IMR-90 (cell line): ENCODE data around the gene PDIA4. TPM values are rescaled to one million over a fixed set of nuclear protein-coding genes. Genes with fewer than 3 reads are reported as not detected.

Experiments used
- ATAC-seq: fragments of 200-7000 bp; cut with Tn5 transposase; 2 replicates; pipeline ENCODE4 v1.9.1; 2020; ENCODE audit warnings: low read depth, mild to moderate bottlenecking, moderate library complexity
- BruUV-seq: library from RNA; stranded (reverse); fragments of 400-500 nt; replicated peaks from 2 replicates; lab custom pipeline; 2021; lab: Mats Ljungman, UMichigan
- CTCF ChIA-PET: fragments of 300-600 bp; formaldehyde crosslinking; extraction: SDS; loops from one replicate; lab custom pipeline; 2021; ENCODE audit warnings: antibody characterized with exemption; lab: Yijun Ruan, JAX
- POLR2A ChIA-PET: fragments of 300-600 bp; sonication (Branson Sonifier 250); formaldehyde crosslinking; loops from one replicate; lab custom pipeline; 2022; ENCODE audit warnings: antibody characterized with exemption; ENCODE audit not compliant: unreplicated experiment; lab: Charles Lee
- DNase-seq: peaks from one replicate; pipeline ENCODE4 v3.0.0; 2013
- H2AFZ ChIP-seq: replicated peaks from 2 replicates; pipeline ENCODE3; 2013; ENCODE audit warnings: low read length, mild to moderate bottlenecking; ENCODE audit not compliant: poor library complexity
- H2AK5ac ChIP-seq: 2 replicates; pipeline ENCODE4 v1.6.1; 2013; ENCODE audit warnings: low read depth, low read length, inconsistent platforms
- H2AK9ac ChIP-seq: replicated peaks from 2 replicates; pipeline ENCODE3; 2013; ENCODE audit warnings: mild to moderate bottlenecking, low read depth, low read length, moderate library complexity; ENCODE audit not compliant: poor library complexity
- H2BK120ac ChIP-seq: 2 replicates; pipeline ENCODE4 v1.6.1; 2013; ENCODE audit warnings: low read depth, low read length, inconsistent platforms
- H2BK15ac ChIP-seq: 3 replicates; pipeline ENCODE4 v1.6.1; 2013; ENCODE audit warnings: low read depth, low read length, inconsistent platforms
- H2BK20ac ChIP-seq: 2 replicates; pipeline ENCODE4 v1.6.1; 2013; ENCODE audit warnings: low read depth, mild to moderate bottlenecking, inconsistent platforms, low read length, moderate library complexity
- H2BK5ac ChIP-seq: 2 replicates; pipeline ENCODE4 v1.6.1; 2013; ENCODE audit warnings: mild to moderate bottlenecking, low read depth, low read length, inconsistent platforms; ENCODE audit not compliant: poor library complexity, severe bottlenecking
- H3K14ac ChIP-seq: replicated peaks from 2 replicates; pipeline ENCODE4 v1.6.1; 2013; ENCODE audit warnings: low read depth, low read length, inconsistent platforms
- H3K18ac ChIP-seq: 2 replicates; pipeline ENCODE4 v1.6.1; 2013; ENCODE audit warnings: low read depth, low read length, control low read depth
- H3K23ac ChIP-seq: 2 replicates; pipeline ENCODE4 v1.6.1; 2013; ENCODE audit warnings: low read depth, low read length, inconsistent platforms
- H3K27ac ChIP-seq: 2 replicates; pipeline ENCODE4 v1.5.1; 2013; ENCODE audit warnings: mild to moderate bottlenecking, control low read depth, low read length; ENCODE audit not compliant: insufficient read depth
- H3K27me3 ChIP-seq: 2 replicates; pipeline ENCODE4 v1.6.1; 2013; ENCODE audit warnings: low read length; ENCODE audit not compliant: control insufficient read depth, insufficient read depth
- H3K36me3 ChIP-seq: 2 replicates; pipeline ENCODE4 v1.6.1; 2013; ENCODE audit warnings: low read length, mixed read lengths; ENCODE audit not compliant: control insufficient read depth, insufficient read depth
- H3K4ac ChIP-seq: 2 replicates; pipeline ENCODE4 v1.6.1; 2013; ENCODE audit warnings: low read depth, low read length, inconsistent platforms
- H3K4me1 ChIP-seq: 2 replicates; pipeline ENCODE4 v1.6.1; 2013; ENCODE audit warnings: low read length, mixed read lengths; ENCODE audit not compliant: control insufficient read depth, insufficient read depth
- H3K4me2 ChIP-seq: 2 replicates; pipeline ENCODE4 v1.6.1; 2013; ENCODE audit warnings: low read depth, mild to moderate bottlenecking, control low read depth, low read length, moderate library complexity
- H3K4me3 ChIP-seq: 2 replicates; pipeline ENCODE4 v1.5.1; 2013; ENCODE audit warnings: low read depth, mild to moderate bottlenecking, control low read depth, low read length, moderate library complexity; ENCODE audit not compliant: insufficient read depth
- H3K56ac ChIP-seq: 2 replicates; pipeline ENCODE4 v1.6.1; 2013; ENCODE audit warnings: low read length, inconsistent platforms; ENCODE audit not compliant: insufficient read depth; ENCODE audit errors: extremely low read depth
- H3K79me1 ChIP-seq, 2 experiments: 2 replicates each; pipeline ENCODE4 v1.6.1; 2013; ENCODE audit warnings: low read length in 2 of 2, inconsistent platforms in 1 of 2, low read depth in 1 of 2
- H3K9ac ChIP-seq: 2 replicates; pipeline ENCODE4 v1.6.1; 2013; ENCODE audit warnings: low read depth, low read length, control low read depth
- H3K9me1 ChIP-seq: 2 replicates; pipeline ENCODE4 v1.6.1; 2013; ENCODE audit warnings: low read length, inconsistent platforms; ENCODE audit not compliant: insufficient read depth
- H3K9me3 ChIP-seq: 2 replicates; pipeline ENCODE4 v1.6.1; 2013; ENCODE audit warnings: low read length; ENCODE audit not compliant: control insufficient read depth, insufficient read depth
- H4K20me1 ChIP-seq: 2 replicates; pipeline ENCODE4 v1.6.1; 2013; ENCODE audit warnings: low read length, inconsistent platforms; ENCODE audit not compliant: insufficient read depth
- H4K5ac ChIP-seq: 2 replicates; pipeline ENCODE4 v1.6.1; 2013; ENCODE audit warnings: mild to moderate bottlenecking, low read depth, low read length, control low read depth
- H4K8ac ChIP-seq, 2 experiments: 2 replicates each; pipeline ENCODE4 v1.6.1; 2013; ENCODE audit warnings: low read depth in 2 of 2, low read length in 2 of 2, control low read depth in 1 of 2, inconsistent platforms in 1 of 2
- H4K91ac ChIP-seq: 2 replicates; pipeline ENCODE4 v1.6.1; 2013; ENCODE audit warnings: low read depth, low read length, inconsistent platforms; ENCODE audit not compliant: insufficient read depth
- CEBPB ChIP-seq: IDR thresholded peaks from 2 replicates; pipeline ENCODE4 v1.6.1; 2012; ENCODE audit warnings: low read depth, low read length, improper control_type of control experiment
- POLR2A ChIP-seq: IDR thresholded peaks from 2 replicates; pipeline ENCODE4 v1.6.1; 2012; ENCODE audit warnings: mild to moderate bottlenecking, low read depth, low read length
- RAD21 ChIP-seq: IDR thresholded peaks from 2 replicates; pipeline ENCODE4 v1.6.1; 2012; ENCODE audit warnings: low read length, improper control_type of control experiment
- WGBS, 2 experiments: methylation state at CpG; one replicate each; pipeline versions ENCODE4 v1.1.5 to v1.1.7; 2013; ENCODE audit warnings: missing lambda C conversion rate in 2 of 2; ENCODE audit not compliant: insufficient read length in 1 of 2; ENCODE audit errors: extremely low coverage in 2 of 2; 5-methylcytosine and 5-hydroxymethylcytosine counted together
- dilution Hi-C: fragments of 300-500 bp; cut with HindIII; formaldehyde crosslinking; loops from one replicate; pipeline ENCODE4 v1.14.3; 2018; ENCODE audit warnings: low sequenced_read_pairs; ENCODE audit not compliant: unreplicated experiment
- in situ Hi-C: fragments of 300-500 bp; cut with MboI; formaldehyde crosslinking; loops from 3 replicates; pipeline ENCODE4 v1.14.3; 2019; ENCODE audit warnings: low sequenced_read_pairs, inconsistent platforms, mixed read lengths
- intact Hi-C: fragments of 100-400 bp; cut with micrococcal nuclease; formaldehyde crosslinking; loops from 2 replicates; pipeline ENCODE4 v1.10.0; 2022
- polyA plus RNA-seq, 3 experiments: library from polyadenylated mRNA; depleted of rRNA; stranded (reverse); fragments of >200 nt; gene quantifications; 2 replicates each; pipeline ENCODE4 v1.2.3, GENCODE V29; 2012; ENCODE audit warnings: low replicate concordance in 1 of 3
- total RNA-seq: library from RNA; depleted of rRNA; stranded (reverse); fragments of >200 nt; gene quantifications from 2 replicates; pipeline ENCODE4 v1.2.3, GENCODE V29; 2012

Gene PDIA4
- total and polyA plus RNA-seq, 2 of the 4 experiments (the other 2 are of a cell fraction) = 241 to 304 TPM

DNA sequence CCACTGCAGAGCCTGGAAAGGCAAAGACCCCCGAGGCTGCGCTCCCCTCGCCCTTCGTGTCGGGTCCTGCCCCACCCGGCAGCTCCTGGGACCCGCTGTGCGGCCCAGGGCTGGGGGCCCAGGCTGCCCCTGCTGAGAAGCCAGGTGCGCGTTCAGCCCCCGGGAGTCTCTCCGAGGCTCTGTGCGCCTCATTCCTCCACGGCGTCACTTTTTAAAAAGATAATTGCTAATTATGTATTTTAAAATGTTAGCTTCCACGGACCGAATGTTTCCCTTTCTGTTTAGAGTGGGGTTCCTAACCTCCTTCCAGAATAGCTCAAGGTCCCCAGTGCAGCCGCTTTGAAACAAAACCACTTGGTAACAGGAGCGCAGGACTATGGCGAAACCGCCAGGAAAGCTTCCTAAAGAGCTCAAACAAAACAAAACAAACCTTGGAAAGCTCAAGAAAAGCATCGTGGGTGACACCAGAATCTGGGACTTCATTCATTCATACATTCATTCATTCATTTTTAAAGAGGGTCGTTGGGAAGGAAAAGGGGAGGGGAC is 45.6 kb downstream of the PDIA4 start:
- no peak overlapping the region for H3K27ac ChIP-seq
- no peak overlapping the region for H2BK15ac ChIP-seq
- peak overlapping the region; percentile 75 for H3K4me2 ChIP-seq
- H4K91ac ChIP-seq = no peak overlapping the region
- dilution Hi-C loops = no loop called here
- H3K9me1 ChIP-seq = peaks cover 5% of the 10 kb centered on the region; the same call in 1 of the 2 replicates
- no peak overlapping the region for H4K8ac ChIP-seq
- H3K14ac ChIP-seq = no peak overlapping the region
- no peaks in the 10 kb centered on the region for H3K4me1 ChIP-seq
- no TSS peak for BruUV-seq
- H3K56ac ChIP-seq = no peak overlapping the region
- intact Hi-C loops = loop anchor here (2.0 to 5.0 kb wide), 2 partner anchors 100 to 108 kb away; partner anchors contain the start of genes EZH2 and ZNF786
- H3K9ac ChIP-seq = peak overlapping the region; percentile 5; the same call in 1 of the 2 replicates
- no peaks in the 10 kb centered on the region for H3K9me3 ChIP-seq
- TF ChIP-seq CEBPB = peak; percentile 61
- TF ChIP-seq RAD21 = no peak
- TF ChIP-seq POLR2A = no peak
- DNase-seq = peak; percentile 53
- H3K79me1 ChIP-seq = no peaks in the 10 kb centered on the region
- H2AK9ac ChIP-seq = peak overlapping the region; percentile 25
- POLR2A ChIA-PET = interaction anchor here (0.6 kb wide), 1 partner anchor 110 kb away, joined by 13 read pairs; no protein-coding TSS in a partner anchor
- H3K23ac ChIP-seq = no peak overlapping the region
- in situ Hi-C loops = no loop called here
- peak overlapping the region; percentile 67 for H3K4me3 ChIP-seq
- no peak overlapping the region for H2BK5ac ChIP-seq
- peaks cover 2% of the 10 kb centered on the region; the same call in 1 of the 2 replicates for H3K27me3 ChIP-seq
- 0% methylated on average over 4 of the region's 23 CpGs; no CpG with 5 or more reads in 1 of the 2 experiments for WGBS, 2 experiments
- no peak overlapping the region for H2BK20ac ChIP-seq
- H2BK120ac ChIP-seq = no peak overlapping the region
- H3K4ac ChIP-seq = no peak overlapping the region
- no peak overlapping the region for H3K18ac ChIP-seq
- no peak overlapping the region for H4K5ac ChIP-seq
- H4K20me1 ChIP-seq = peaks cover 2% of the 10 kb centered on the region; the same call in 1 of the 2 replicates
- CTCF ChIA-PET = interaction anchor here (0.6 to 1.7 kb wide), 7 partner anchors 16 to 407 kb away, joined by 3 to 5 read pairs (median 3); no protein-coding TSS in a partner anchor
- peak; percentile 13; the same call in 1 of the 2 replicates for ATAC-seq
- H2AFZ ChIP-seq = peak overlapping the region; percentile 74
- H2AK5ac ChIP-seq = no peak overlapping the region
- H3K36me3 ChIP-seq = no peaks in the 10 kb centered on the region
